ENCODE data around the gene CDKN1C.
"Not testable (repeated sequence)": the region's sequence is repeated elsewhere in the genome, so short reads cannot be mapped to it uniquely, and the experiment has no call there.

The CDKN1C gene

DNA sequence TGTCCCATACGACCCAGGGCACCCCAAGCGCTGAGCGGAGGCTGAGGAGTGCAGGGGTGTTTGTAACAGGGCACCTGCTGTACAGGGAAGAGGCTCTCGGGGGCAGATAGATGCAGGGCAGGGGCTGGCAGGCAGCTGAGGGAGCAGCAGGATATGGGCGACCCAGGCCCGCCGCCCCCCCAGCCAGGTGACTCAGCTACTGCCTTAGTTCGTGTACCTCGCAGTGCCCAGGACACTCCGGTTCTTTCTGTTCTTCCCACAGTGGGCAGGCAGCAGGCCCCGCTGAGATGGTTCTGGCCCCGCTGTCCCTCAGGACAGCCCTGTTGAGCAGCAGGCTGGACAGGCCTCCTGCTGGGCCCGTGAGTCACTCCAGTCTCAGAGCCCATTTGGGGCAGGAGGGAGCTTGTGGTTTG lies 27.4 kb upstream of the CDKN1C start:
- peak overlapping the region; percentile 54 for H3K9ac ChIP-seq (ENCODE audit: low read length)
- no peaks in the 10 kb centered on the region for H3K9me3 ChIP-seq (ENCODE audit: control insufficient read depth, insufficient read depth, low read depth, low read length)
- peak overlapping the region; percentile 13; the same call in 1 of the 2 replicates for H3K4me3 ChIP-seq (ENCODE audit: low read depth, low read length)
- H3K27ac ChIP-seq (ENCODE audit: low read depth, low read length), result peak overlapping the region; percentile 51; the same call in 1 of the 2 replicates
- no peaks in the 10 kb centered on the region for H3K27me3 ChIP-seq (ENCODE audit: control insufficient read depth, insufficient read depth, low read length)
- H3K36me3 ChIP-seq (ENCODE audit: control insufficient read depth, insufficient read depth, low read length), result no peaks in the 10 kb centered on the region
- peaks cover 27% of the 10 kb centered on the region for H3K4me1 ChIP-seq (ENCODE audit: control insufficient read depth, insufficient read depth, low read length)

GRCh38 chr11:2912498-2912897 lies 26.9 kb upstream of the CDKN1C start:
- Histone ChIP-seq H3K27me3 (ENCODE audit: control insufficient read depth, insufficient read depth, low read length) (no peaks in the 10 kb centered on the region), H3K4me1 (ENCODE audit: control insufficient read depth, insufficient read depth, low read length) (peaks cover 27% of the 10 kb centered on the region), H3K4me3 (ENCODE audit: low read depth, low read length) (peak overlapping the region; percentile 13; the same call in 1 of the 2 replicates), H3K36me3 (ENCODE audit: control insufficient read depth, insufficient read depth, low read length) (no peaks in the 10 kb centered on the region), H3K9me3 (ENCODE audit: control insufficient read depth, insufficient read depth, low read depth, low read length) (no peaks in the 10 kb centered on the region), H3K27ac (ENCODE audit: low read depth, low read length) (peak overlapping the region; percentile 51; the same call in 1 of the 2 replicates), H3K9ac (ENCODE audit: low read length) (no peak overlapping the region)

GRCh38 chr11:2911785-2912391 lies 26.3 kb upstream of the CDKN1C start:
- Histone ChIP-seq H3K36me3 (ENCODE audit: control insufficient read depth, insufficient read depth, low read length) (no peaks in the 10 kb centered on the region), H3K4me1 (ENCODE audit: control insufficient read depth, insufficient read depth, low read length) (peaks cover 27% of the 10 kb centered on the region), H3K27ac (ENCODE audit: low read depth, low read length) (no peak overlapping the region)

DNA sequence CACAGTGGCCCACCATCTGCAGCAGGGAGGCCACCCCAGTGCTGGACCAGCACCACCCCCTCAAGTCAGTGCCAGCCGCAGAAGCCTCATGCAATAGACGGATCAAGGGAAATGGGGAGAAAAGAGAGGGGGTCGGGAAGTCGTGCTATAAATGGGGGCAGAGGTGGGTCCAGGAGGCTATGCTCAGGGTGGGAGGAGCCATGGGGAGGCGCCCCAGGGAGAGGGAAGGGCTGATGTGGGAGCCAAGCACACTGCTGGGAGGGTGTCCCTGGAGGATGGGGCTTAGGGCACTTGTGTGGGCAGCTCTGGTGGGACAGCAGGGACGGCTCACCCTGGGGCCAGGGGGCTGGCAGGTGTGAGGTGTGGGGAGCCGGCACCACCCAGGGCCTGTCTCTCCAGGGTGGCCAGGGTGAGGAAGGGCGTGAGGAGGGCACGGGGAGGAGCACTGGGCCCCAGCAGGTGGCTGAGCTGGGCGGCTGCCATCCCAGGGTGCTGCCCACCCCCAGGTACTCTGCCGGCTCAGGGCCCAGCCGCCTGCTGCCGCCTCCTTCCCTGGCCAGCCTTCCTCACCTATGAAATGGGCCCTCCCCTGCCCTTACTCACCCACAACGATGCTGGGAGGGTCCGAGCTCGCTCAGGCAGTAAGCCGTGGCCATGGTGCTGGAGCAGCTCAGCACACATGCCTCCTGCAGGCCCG lies 25.7 kb upstream of the CDKN1C start:
- H3K36me3 ChIP-seq (ENCODE audit: control insufficient read depth, insufficient read depth, low read length), result no peaks in the 10 kb centered on the region
- no peak overlapping the region for H3K27ac ChIP-seq (ENCODE audit: low read depth, low read length)
- no peak overlapping the region for H3K9ac ChIP-seq (ENCODE audit: low read length)

More at GRCh38 chr11:2911785-2912391, 26.3 kb upstream of the CDKN1C start:
- no peak overlapping the region for H3K4me3 ChIP-seq (ENCODE audit: low read depth, low read length)
- H3K27me3 ChIP-seq (ENCODE audit: control insufficient read depth, insufficient read depth, low read length), result no peaks in the 10 kb centered on the region
- no peak overlapping the region for H3K9ac ChIP-seq (ENCODE audit: low read length)
- H3K9me3 ChIP-seq (ENCODE audit: control insufficient read depth, insufficient read depth, low read depth, low read length), result no peaks in the 10 kb centered on the region

DNA sequence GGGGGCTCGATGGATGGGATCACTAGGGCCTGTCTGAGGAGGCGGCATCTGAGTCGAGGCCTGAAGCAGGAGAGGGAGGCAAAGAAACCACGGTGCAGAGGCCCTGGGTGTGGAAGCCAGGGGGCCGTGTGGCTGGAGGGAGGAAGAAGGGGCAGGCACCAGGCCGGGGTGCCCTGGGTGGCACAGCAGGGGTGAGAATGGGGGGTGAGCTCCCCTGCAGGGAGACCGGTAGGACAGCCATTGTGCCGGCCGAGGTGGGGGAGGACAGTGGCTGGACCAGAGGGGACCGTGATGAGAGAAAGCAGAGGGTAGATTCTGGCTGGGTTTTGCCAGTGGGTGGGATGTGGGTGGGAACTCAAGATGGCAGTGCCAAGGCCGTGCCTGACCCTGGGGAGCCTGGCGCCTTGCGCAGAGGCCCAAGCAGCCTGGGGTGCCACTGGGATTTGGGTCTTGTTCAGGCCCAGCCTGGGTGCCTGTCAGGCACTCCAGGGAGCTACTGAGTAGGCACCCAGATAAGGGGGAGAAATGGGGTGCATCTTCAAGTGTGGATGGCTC lies 24.9 kb upstream of the CDKN1C start:
- H3K9ac ChIP-seq (ENCODE audit: low read length), result no peak overlapping the region
- no peaks in the 10 kb centered on the region for H3K36me3 ChIP-seq (ENCODE audit: control insufficient read depth, insufficient read depth, low read length)
- no peaks in the 10 kb centered on the region for H3K9me3 ChIP-seq (ENCODE audit: control insufficient read depth, insufficient read depth, low read depth, low read length)
- H3K27me3 ChIP-seq (ENCODE audit: control insufficient read depth, insufficient read depth, low read length), result no peaks in the 10 kb centered on the region
- no peak overlapping the region for H3K4me3 ChIP-seq (ENCODE audit: low read depth, low read length)
- peaks cover 27% of the 10 kb centered on the region for H3K4me1 ChIP-seq (ENCODE audit: control insufficient read depth, insufficient read depth, low read length)
- no peak overlapping the region for H3K27ac ChIP-seq (ENCODE audit: low read depth, low read length)

More for the DNA sequence above, 25.7 kb upstream of the CDKN1C start:
- peaks cover 27% of the 10 kb centered on the region for H3K4me1 ChIP-seq (ENCODE audit: control insufficient read depth, insufficient read depth, low read length)
- H3K27me3 ChIP-seq (ENCODE audit: control insufficient read depth, insufficient read depth, low read length), result no peaks in the 10 kb centered on the region
- no peak overlapping the region for H3K4me3 ChIP-seq (ENCODE audit: low read depth, low read length)
- no peaks in the 10 kb centered on the region for H3K9me3 ChIP-seq (ENCODE audit: control insufficient read depth, insufficient read depth, low read depth, low read length)

GRCh38 chr11:2909133-2909902 lies 23.7 kb upstream of the CDKN1C start:
- Histone ChIP-seq H3K9ac (ENCODE audit: low read length) (no peak overlapping the region), H3K4me3 (ENCODE audit: low read depth, low read length) (no peak overlapping the region), H3K27ac (ENCODE audit: low read depth, low read length) (no peak overlapping the region), H3K36me3 (ENCODE audit: control insufficient read depth, insufficient read depth, low read length) (no peaks in the 10 kb centered on the region), H3K4me1 (ENCODE audit: control insufficient read depth, insufficient read depth, low read length) (peaks cover 27% of the 10 kb centered on the region), H3K9me3 (ENCODE audit: control insufficient read depth, insufficient read depth, low read depth, low read length) (no peaks in the 10 kb centered on the region; the same call in 1 of the 2 replicates), H3K27me3 (ENCODE audit: control insufficient read depth, insufficient read depth, low read length) (no peaks in the 10 kb centered on the region)

- H3K27ac ChIP-seq (ENCODE audit: low read depth, low read length), result no peak overlapping the region
- H3K4me3 ChIP-seq (ENCODE audit: low read depth, low read length), result no peak overlapping the region
- H3K27me3 ChIP-seq (ENCODE audit: control insufficient read depth, insufficient read depth, low read length), result no peaks in the 10 kb centered on the region
- no peaks in the 10 kb centered on the region for H3K36me3 ChIP-seq (ENCODE audit: control insufficient read depth, insufficient read depth, low read length)
- H3K4me1 ChIP-seq (ENCODE audit: control insufficient read depth, insufficient read depth, low read length), result peaks cover 27% of the 10 kb centered on the region
- H3K9ac ChIP-seq (ENCODE audit: low read length), result no peak overlapping the region
- H3K9me3 ChIP-seq (ENCODE audit: control insufficient read depth, insufficient read depth, low read depth, low read length), result no peaks in the 10 kb centered on the region; the same call in 1 of the 2 replicates
These were observed 22.6 kb upstream of the CDKN1C start for GRCh38 chr11:2908130-2908529.

- H3K36me3 ChIP-seq (ENCODE audit: control insufficient read depth, insufficient read depth, low read length); H3K27me3 ChIP-seq (ENCODE audit: control insufficient read depth, insufficient read depth, low read length); H3K9me3 ChIP-seq (ENCODE audit: control insufficient read depth, insufficient read depth, low read depth, low read length); H3K9ac ChIP-seq (ENCODE audit: low read length); H3K4me3 ChIP-seq (ENCODE audit: low read depth, low read length); H3K27ac ChIP-seq (ENCODE audit: low read depth, low read length): not testable (repeated sequence)
- H3K4me1 ChIP-seq (ENCODE audit: control insufficient read depth, insufficient read depth, low read length), result peaks cover 23% of the 10 kb centered on the region
These were observed 19.7 kb upstream of the CDKN1C start for GRCh38 chr11:2905299-2905698.

GRCh38 chr11:2904153-2905052 lies 18.8 kb upstream of the CDKN1C start:
- Histone ChIP-seq H3K27me3 (ENCODE audit: control insufficient read depth, insufficient read depth, low read length) (no peaks in the 10 kb centered on the region), H3K4me1 (ENCODE audit: control insufficient read depth, insufficient read depth, low read length) (peaks cover 23% of the 10 kb centered on the region), H3K9me3 (ENCODE audit: control insufficient read depth, insufficient read depth, low read depth, low read length) (no peaks in the 10 kb centered on the region; the same call in 1 of the 2 replicates), H3K36me3 (ENCODE audit: control insufficient read depth, insufficient read depth, low read length) (no peaks in the 10 kb centered on the region), H3K4me3 (ENCODE audit: low read depth, low read length) (no peak overlapping the region), H3K27ac (ENCODE audit: low read depth, low read length) (no peak overlapping the region), H3K9ac (ENCODE audit: low read length) (no peak overlapping the region)

DNA sequence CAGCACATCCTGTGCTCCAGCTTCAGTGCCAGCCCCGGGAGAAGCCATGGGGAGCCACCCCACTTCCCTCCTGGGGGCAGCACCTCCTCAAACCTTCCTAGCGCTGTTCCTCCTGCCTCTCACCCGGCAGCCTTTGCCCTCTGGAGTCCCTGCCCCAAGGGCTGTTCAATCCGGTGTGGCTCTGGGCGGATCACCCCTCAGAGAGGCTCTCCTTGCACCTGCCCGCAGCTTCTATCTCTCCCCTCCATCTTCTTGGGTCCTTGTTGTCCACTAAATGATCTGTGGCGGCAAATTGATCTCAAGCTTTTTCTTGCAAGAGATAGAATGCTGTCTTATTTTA lies 18.1 kb upstream of the CDKN1C start:
- Histone ChIP-seq H3K4me3 (ENCODE audit: low read depth, low read length) (no peak overlapping the region), H3K9ac (ENCODE audit: low read length) (no peak overlapping the region), H3K9me3 (ENCODE audit: control insufficient read depth, insufficient read depth, low read depth, low read length) (no peaks in the 10 kb centered on the region; the same call in 1 of the 2 replicates), H3K27me3 (ENCODE audit: control insufficient read depth, insufficient read depth, low read length) (peaks cover 4% of the 10 kb centered on the region), H3K27ac (ENCODE audit: low read depth, low read length) (no peak overlapping the region), H3K4me1 (ENCODE audit: control insufficient read depth, insufficient read depth, low read length) (peaks cover 26% of the 10 kb centered on the region), H3K36me3 (ENCODE audit: control insufficient read depth, insufficient read depth, low read length) (no peaks in the 10 kb centered on the region)

All from HUES6 (cell line).